H9 (cell line): ENCODE data around the gene CKB. TPM values are rescaled to one million over a fixed set of nuclear protein-coding genes. Genes with fewer than 3 reads are reported as not detected.

ENCODE experiments used
- DNase-seq: peaks from one replicate; pipeline ENCODE4 v3.0.0-alpha.2; 2017
- H2AFZ ChIP-seq: one replicate; pipeline ENCODE4 v1.6.1; 2013; ENCODE audit warnings: mild to moderate bottlenecking, low read length, control low read depth, moderate library complexity
- H2AK5ac ChIP-seq: 2 replicates; pipeline ENCODE4 v1.6.1; 2013; ENCODE audit warnings: low read length, control low read depth, mixed read lengths; ENCODE audit not compliant: insufficient read length
- H2BK120ac ChIP-seq: one replicate; pipeline ENCODE4 v1.6.1; 2013; ENCODE audit warnings: low read depth, mild to moderate bottlenecking, low read length, control low read depth, inconsistent platforms; ENCODE audit not compliant: poor library complexity, severe bottlenecking
- H2BK12ac ChIP-seq: 2 replicates; pipeline ENCODE4 v1.6.1; 2013; ENCODE audit warnings: low read length, control low read depth, mixed read lengths, low read depth; ENCODE audit not compliant: insufficient read length
- H2BK15ac ChIP-seq: 2 replicates; pipeline ENCODE4 v1.6.1; 2013; ENCODE audit warnings: low read depth, low read length, control low read depth
- H2BK20ac ChIP-seq: one replicate; pipeline ENCODE4 v1.6.1; 2013; ENCODE audit warnings: low read depth, mild to moderate bottlenecking, low read length, control low read depth, inconsistent platforms; ENCODE audit not compliant: poor library complexity, severe bottlenecking
- H2BK5ac ChIP-seq: 2 replicates; pipeline ENCODE4 v1.6.1; 2013; ENCODE audit warnings: low read length, control low read depth, mixed read lengths; ENCODE audit not compliant: insufficient read length
- H3K14ac ChIP-seq: 2 replicates; pipeline ENCODE4 v1.6.1; 2013; ENCODE audit warnings: low read length, control low read depth; ENCODE audit not compliant: insufficient read depth
- H3K18ac ChIP-seq: 2 replicates; pipeline ENCODE4 v1.6.1; 2013; ENCODE audit warnings: low read depth, mild to moderate bottlenecking, mixed read lengths, low read length, control low read depth; ENCODE audit not compliant: insufficient read length
- H3K23ac ChIP-seq: 2 replicates; pipeline ENCODE4 v1.6.1; 2013; ENCODE audit warnings: low read length, control low read depth, mixed read lengths, low read depth; ENCODE audit not compliant: insufficient read length
- H3K23me2 ChIP-seq: 2 replicates; pipeline ENCODE4 v1.6.1; 2013; ENCODE audit warnings: low read depth, mild to moderate bottlenecking, mixed read lengths, low read length, control low read depth; ENCODE audit not compliant: insufficient read length, poor library complexity, severe bottlenecking
- H3K27ac ChIP-seq: 2 replicates; pipeline ENCODE4 v1.5.1; 2013; ENCODE audit warnings: low read length, control low read depth, mixed read lengths, low read depth; ENCODE audit not compliant: insufficient read length
- H3K27me3 ChIP-seq: 2 replicates; pipeline ENCODE4 v1.6.1; 2013; ENCODE audit warnings: low read length, control low read depth, inconsistent platforms; ENCODE audit not compliant: insufficient read depth
- H3K4ac ChIP-seq: 2 replicates; pipeline ENCODE4 v1.6.1; 2013; ENCODE audit warnings: low read depth, mild to moderate bottlenecking, control low read depth, inconsistent platforms, low read length, moderate library complexity
- H3K4me1 ChIP-seq: 2 replicates; pipeline ENCODE4 v1.6.1; 2013; ENCODE audit warnings: low read length, control low read depth, inconsistent platforms; ENCODE audit not compliant: insufficient read depth
- H3K4me2 ChIP-seq: 2 replicates; pipeline ENCODE4 v1.6.1; 2013; ENCODE audit warnings: low read length, control low read depth, mixed read lengths; ENCODE audit not compliant: insufficient read length, insufficient read depth
- H3K56ac ChIP-seq: 2 replicates; pipeline ENCODE4 v1.6.1; 2013; ENCODE audit warnings: low read depth, mild to moderate bottlenecking, mixed read lengths, low read length, control low read depth; ENCODE audit not compliant: insufficient read length
- H3K79me1 ChIP-seq: 2 replicates; pipeline ENCODE4 v1.6.1; 2013; ENCODE audit warnings: low read depth, mild to moderate bottlenecking, moderate library complexity, low read length, control low read depth, inconsistent platforms; ENCODE audit not compliant: insufficient read depth, poor library complexity, severe bottlenecking
- H3K79me2 ChIP-seq: 2 replicates; pipeline ENCODE4 v1.6.1; 2013; ENCODE audit warnings: low read length, control low read depth, inconsistent platforms; ENCODE audit not compliant: insufficient read depth
- H3K9ac ChIP-seq: 2 replicates; pipeline ENCODE4 v1.6.1; 2013; ENCODE audit warnings: low read length, control low read depth, mixed read lengths; ENCODE audit not compliant: insufficient read length; ENCODE audit errors: extremely low read depth
- H3K9me3 ChIP-seq: one replicate; pipeline ENCODE4 v1.6.1; 2013; ENCODE audit warnings: low read depth, low read length, inconsistent platforms; ENCODE audit not compliant: control insufficient read depth
- H3T11ph ChIP-seq: one replicate; pipeline ENCODE4 v1.6.1; 2013; ENCODE audit warnings: mild to moderate bottlenecking, low read length, control low read depth, inconsistent platforms
- H4K20me1 ChIP-seq: one replicate; pipeline ENCODE4 v1.6.1; 2013; ENCODE audit not compliant: control insufficient read depth, insufficient read length, insufficient read depth
- H4K5ac ChIP-seq: 2 replicates; pipeline ENCODE4 v1.6.1; 2013; ENCODE audit warnings: low read depth, mild to moderate bottlenecking, mixed read lengths, low read length, control low read depth; ENCODE audit not compliant: insufficient read length
- H4K8ac ChIP-seq: replicated peaks from 2 replicates; pipeline ENCODE4 v1.6.1; 2013; ENCODE audit warnings: low read length, control low read depth, mixed read lengths, low read depth; ENCODE audit not compliant: insufficient read length
- H4K91ac ChIP-seq: 2 replicates; pipeline ENCODE4 v1.6.1; 2013; ENCODE audit warnings: low read depth, mild to moderate bottlenecking, moderate library complexity, mixed read lengths, low read length, control low read depth; ENCODE audit not compliant: insufficient read length
- H3K27ac Mint-ChIP-seq, 3 experiments: 2 replicates in 2 of 3; 3 replicates in 1 of 3; pipeline ENCODE4 v1.8.0; 2020 to 2021; ENCODE audit warnings: mixed read lengths in 3 of 3, mild to moderate bottlenecking in 1 of 3, moderate library complexity in 1 of 3
- H3K27me3 Mint-ChIP-seq: 2 replicates; pipeline ENCODE4 v1.8.0; 2021; ENCODE audit warnings: low read depth, mild to moderate bottlenecking, moderate library complexity, mixed read lengths
- H3K36me3 Mint-ChIP-seq, 3 experiments: 2 replicates in 2 of 3; 3 replicates in 1 of 3; pipeline ENCODE4 v1.8.0; 2020 to 2021; ENCODE audit warnings: low read depth in 3 of 3, mixed read lengths in 3 of 3; ENCODE audit not compliant: insufficient read depth in 1 of 3
- H3K4me1 Mint-ChIP-seq, 2 experiments: 2 replicates each; pipeline ENCODE4 v1.8.0; 2020; ENCODE audit warnings: mixed read lengths in 2 of 2
- H3K4me3 Mint-ChIP-seq, 2 experiments: 2 replicates in 1 of 2; 3 replicates in 1 of 2; pipeline ENCODE4 v1.8.0; 2020 to 2021; ENCODE audit warnings: mild to moderate bottlenecking in 2 of 2, mixed read lengths in 2 of 2, moderate library complexity in 1 of 2
- H3K9me3 Mint-ChIP-seq, 2 experiments: 2 replicates in 1 of 2; 3 replicates in 1 of 2; pipeline ENCODE4 v1.8.0; 2020; ENCODE audit warnings: mild to moderate bottlenecking in 2 of 2, mixed read lengths in 2 of 2, moderate library complexity in 1 of 2
- CTCF ChIP-seq: fragments of 200-600 bp; sonication (generic); conservative IDR thresholded peaks from 3 replicates; pipeline ENCODE4 v1.8.0; 2021; ENCODE audit warnings: antibody characterized with exemption, mild to moderate bottlenecking
- WGBS: extraction: QIAGEN DNeasy Blood & Tissue Kit; methylation state at CpG from one replicate; pipeline ENCODE4 v1.1.7; 2013; ENCODE audit warnings: missing lambda C conversion rate, low lambda C conversion rate, mixed read lengths; ENCODE audit not compliant: insufficient read length; ENCODE audit errors: extremely low coverage; 5-methylcytosine and 5-hydroxymethylcytosine counted together
- total RNA-seq: library from RNA; stranded (reverse); gene quantifications from 2 replicates; pipeline ENCODE4 v1.2.1, GENCODE V29; 2021

CKB gene
- total RNA-seq, 1 experiment from 2014 or later = 517 TPM

- Mint-ChIP-seq H3K9me3 (peaks cover under 1 to 2% of the 10 kb centered on the region in 2 experiments; a peak in 4 of 5 replicates), H3K36me3 (peaks cover under 1 to 8% (median 4%) of the 10 kb centered on the region in 3 experiments; a peak in 5 of 7 replicates), H3K27me3 (peaks cover 29% of the 10 kb centered on the region), H3K27ac (peak within 1 kb of the TSS; percentile 74 to 99 (median 87); a peak in 6 of 7 replicates), H3K4me3 (peak within 1 kb of the TSS; percentile 91 to 97), H3K4me1 (peaks cover 14 to 37% of the 10 kb centered on the region in 2 experiments)
- Histone ChIP-seq H3K23ac (no peak within 1 kb of the TSS), H3K56ac (no peak within 1 kb of the TSS), H4K5ac (no peak within 1 kb of the TSS), H2BK20ac (no peak within 1 kb of the TSS), H3T11ph (no peak within 1 kb of the TSS), H2BK15ac (no peak within 1 kb of the TSS), H3K27ac (no peak within 1 kb of the TSS), H2AK5ac (no peak within 1 kb of the TSS), H4K91ac (no peak within 1 kb of the TSS), H3K23me2 (peaks cover 8% of the 10 kb centered on the region), H2BK5ac (no peak within 1 kb of the TSS), H3K9ac (peak within 1 kb of the TSS; percentile 64), H3K27me3 (peaks cover 1% of the 10 kb centered on the region; the same call in 1 of the 2 replicates), H4K8ac (no peak within 1 kb of the TSS), H3K14ac (peak within 1 kb of the TSS; percentile 89), H2AFZ (no peak within 1 kb of the TSS), H3K4me1 (no peaks in the 10 kb centered on the region; the same call in 1 of the 2 replicates), H3K79me2 (peaks cover 10% of the 10 kb centered on the region; the same call in 1 of the 2 replicates), H4K20me1 (peaks cover 4% of the 10 kb centered on the region), H2BK12ac (no peak within 1 kb of the TSS), H3K18ac (peak within 1 kb of the TSS; percentile 72), H3K9me3 (no peaks in the 10 kb centered on the region), H3K79me1 (peaks cover 13% of the 10 kb centered on the region), H2BK120ac (no peak within 1 kb of the TSS), H3K4me2 (peak within 1 kb of the TSS; percentile 93), H3K4ac (no peak within 1 kb of the TSS)
- TF ChIP-seq CTCF = no peak
- peak; percentile 90 for DNase-seq
- no CpG with 5 or more reads among the region's 70 CpGs for WGBS
Observed at GRCh38 chr14:103528587-103529382, 6.2 kb upstream of the CKB start, which contains the start of gene TRMT61A. TRMT61A (plus strand) TSS chr14:103529196; CDS start chr14:103529979, 783 bp downstream.
